HG02642 (cell line): Measurements from ENCODE around the gene ZNF581.

Experiments used
- ATAC-seq: cut with Tn5 transposase; IDR thresholded peaks from one replicate; pipeline ENCODE4 v1.9.1; 2021; ENCODE audit warnings: mild to moderate bottlenecking; ENCODE audit not compliant: unreplicated experiment, poor library complexity

The ZNF581 gene

DNA sequence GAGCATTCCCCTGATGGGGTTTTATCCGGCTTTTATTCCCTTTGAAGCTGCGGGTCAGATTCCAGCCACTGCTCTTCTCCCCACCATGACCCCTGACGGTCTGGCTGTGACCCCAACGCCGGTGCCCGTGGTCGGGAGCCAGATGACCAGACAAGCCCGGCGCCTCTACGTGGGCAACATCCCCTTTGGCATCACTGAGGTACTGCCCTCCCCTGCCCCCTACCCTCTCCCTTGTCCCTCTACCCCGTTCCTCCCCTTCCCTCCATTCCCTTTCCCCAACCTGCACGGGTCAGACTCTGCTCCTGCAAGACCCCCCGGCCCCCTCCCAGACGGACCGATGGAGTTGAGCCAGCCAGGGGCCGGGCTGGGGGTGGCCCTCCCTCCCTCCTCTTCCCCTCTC is 17.5 kb downstream of the ZNF581 start:
- ATAC-seq, result no peak

DNA sequence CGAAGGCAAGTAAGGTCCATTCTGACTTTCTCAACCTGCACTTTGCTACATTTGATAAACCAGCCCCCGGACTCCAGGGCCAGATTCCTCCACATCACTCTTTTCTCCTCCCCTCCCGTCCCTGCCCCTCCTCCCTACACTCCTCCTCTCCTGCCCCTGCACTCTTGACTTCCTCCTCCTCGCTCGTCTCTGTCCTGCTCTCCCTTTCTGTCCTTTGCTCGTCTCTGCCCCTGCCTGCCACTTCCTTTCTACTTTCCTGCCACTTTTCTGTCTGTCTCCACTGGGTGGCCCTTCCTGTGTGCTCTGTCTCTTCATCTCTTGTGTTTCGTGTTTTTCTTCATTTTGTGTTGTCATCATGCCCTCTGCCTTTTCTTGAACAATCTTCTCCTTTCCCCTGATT is 18.4 kb downstream of the ZNF581 start:
- ATAC-seq, result no peak

DNA sequence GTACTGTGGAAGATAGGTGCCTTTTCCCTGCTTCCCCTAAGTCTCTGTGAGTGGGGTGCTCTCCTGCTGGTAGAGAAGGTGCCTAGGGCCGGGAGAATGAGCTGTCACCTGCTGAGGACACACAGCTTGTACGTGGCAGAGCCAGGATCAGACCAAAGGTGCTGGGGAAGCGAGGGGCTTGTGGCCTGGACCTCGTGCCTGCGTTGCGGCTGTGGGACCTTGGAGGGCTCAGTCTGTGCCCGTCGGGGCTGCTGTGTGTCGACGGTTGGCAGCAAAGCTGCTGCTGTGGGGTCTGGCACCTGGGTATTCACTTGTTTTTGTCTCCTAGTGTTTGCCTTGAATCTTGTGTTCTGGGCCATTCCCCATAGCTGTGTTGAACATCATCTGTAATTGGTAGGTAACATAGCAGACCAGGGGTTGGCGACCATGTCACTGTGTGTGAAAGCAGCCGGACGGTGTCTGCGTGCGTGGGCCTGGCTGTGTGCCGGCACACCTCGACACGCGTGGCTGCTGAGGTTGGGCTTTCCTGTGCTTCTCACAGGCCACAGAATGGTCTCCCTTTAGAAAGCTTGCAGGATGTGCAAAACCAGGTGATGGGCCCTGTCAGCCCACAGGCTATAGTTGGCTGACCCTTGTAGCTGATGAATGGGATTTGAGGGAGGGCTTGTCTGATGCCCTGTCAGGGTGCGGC is 20.5 kb downstream of the ZNF581 start:
- no peak for ATAC-seq

DNA sequence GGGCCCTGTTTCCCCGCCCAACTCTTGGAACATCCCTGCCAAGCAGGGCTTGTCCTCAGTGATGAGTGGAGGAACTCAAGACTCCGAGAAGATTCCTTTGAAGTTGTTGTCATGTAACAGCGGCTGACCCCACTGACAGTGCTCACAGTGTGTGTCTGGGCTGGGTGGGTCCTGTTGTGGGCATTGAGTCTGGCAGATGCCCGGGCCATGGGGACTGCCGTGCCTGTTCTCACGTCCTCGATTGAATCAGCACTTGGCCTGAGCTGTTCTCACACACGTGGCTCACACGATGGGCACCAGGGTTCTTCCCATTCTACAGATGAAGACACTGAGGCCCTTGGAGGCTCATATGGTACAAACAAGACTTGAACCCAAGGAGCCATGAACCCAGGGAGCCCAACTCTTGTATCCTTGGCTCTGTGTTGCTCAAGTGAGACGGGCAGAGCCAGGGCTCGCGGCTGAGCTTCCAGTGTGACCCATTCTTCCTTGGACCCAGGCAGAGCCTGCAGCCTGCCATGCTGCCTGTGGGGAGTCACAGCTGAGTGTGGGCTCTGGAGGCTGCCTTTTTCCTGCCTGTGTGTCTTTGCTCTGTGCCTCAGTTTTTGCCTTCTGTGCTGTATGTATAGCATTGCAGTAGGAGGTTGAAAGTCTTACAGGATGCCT is 23.0 kb downstream of the ZNF581 start:
- ATAC-seq, result no peak

DNA sequence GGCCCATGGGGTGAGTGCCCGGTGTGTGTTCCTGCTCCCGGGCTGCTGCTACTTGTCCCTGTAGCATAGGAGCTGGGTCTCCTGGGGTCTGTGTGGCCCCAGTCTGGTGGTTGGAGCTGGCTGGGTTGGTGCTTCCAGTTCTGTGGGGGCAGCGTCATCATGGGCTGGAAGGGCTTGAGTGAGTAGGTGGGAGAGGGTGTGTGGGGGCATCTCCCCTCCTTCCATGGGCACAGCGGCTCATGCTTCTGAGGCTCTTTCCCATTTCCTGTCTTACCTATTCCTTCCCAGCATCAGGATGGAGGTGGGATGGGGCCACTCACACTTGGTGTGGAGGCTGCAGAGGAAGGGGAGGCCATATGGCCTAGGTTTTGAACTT is 23.5 kb downstream of the ZNF581 start:
- ATAC-seq, result no peak

DNA sequence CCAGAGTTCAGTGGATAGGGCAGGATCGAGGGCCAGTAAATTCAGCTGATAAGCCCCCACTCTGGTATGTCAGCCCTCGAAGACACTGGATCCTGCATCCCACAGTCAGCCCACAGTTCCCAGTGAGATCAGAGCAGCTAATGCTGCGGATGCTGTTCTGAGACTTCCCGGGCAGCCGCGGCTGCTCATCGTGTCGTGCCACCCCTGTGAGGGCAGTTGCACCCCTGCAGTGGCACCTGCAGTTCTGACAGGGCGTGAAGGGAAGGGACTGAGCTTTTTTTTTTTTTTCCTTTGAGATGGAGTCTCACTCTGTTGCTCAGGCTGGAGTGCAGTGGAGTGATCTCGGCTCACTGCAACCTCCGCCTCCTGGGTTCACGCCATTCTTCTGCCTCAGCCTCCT is 24.1 kb downstream of the ZNF581 start:
- no peak for ATAC-seq

DNA sequence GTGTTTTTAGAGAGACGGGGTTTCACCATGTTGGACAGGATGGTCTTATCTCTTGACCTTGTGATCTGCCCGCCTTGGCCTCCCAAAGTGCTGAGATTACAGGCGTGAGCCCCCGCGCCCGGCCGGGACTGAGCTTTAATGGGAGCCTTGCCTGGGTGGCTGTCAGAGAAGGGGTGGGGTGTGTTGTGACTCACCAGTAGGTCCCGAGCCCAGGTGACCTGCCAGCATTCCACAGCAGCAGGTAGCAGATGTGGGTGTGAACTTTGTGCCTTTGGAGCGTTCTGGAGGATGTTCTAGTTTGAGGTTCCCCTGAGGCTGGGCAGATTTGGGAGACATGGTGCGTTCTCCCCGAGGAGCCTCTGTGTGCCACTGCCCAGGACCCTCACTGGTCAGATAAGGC is 24.5 kb downstream of the ZNF581 start:
- no peak for ATAC-seq

DNA sequence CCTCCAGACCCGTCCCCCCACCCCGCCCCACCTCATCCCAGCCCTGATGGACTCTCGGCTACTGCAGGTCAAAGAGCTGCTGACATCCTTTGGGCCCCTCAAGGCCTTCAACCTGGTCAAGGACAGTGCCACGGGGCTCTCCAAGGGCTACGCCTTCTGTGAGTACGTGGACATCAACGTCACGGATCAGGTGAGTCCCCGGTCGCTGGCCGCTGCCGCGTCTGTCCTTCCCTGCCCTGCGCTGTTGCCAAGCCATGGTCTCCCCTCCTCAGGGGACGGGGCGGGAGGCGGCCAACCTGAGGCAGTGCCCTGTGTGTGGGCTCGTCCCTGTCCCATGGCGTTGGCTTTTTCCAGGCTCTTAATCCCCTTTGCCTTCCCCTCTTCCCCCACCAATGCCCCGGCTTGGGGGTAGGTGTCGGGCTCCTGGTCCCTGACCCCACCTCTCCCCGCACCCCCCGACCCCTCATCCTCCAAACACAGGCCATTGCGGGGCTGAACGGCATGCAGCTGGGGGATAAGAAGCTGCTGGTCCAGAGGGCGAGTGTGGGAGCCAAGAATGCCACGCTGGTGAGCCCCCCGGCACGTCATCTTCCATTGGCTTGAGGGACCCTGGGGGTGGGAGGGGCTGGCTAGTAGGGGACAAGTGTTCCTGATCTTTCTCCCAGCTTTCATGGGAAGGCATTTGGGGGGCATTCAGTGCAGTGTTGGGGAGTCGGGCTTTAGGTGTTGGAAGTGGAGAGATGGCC is 25.3 kb downstream of the ZNF581 start:
- ATAC-seq, result no peak

DNA sequence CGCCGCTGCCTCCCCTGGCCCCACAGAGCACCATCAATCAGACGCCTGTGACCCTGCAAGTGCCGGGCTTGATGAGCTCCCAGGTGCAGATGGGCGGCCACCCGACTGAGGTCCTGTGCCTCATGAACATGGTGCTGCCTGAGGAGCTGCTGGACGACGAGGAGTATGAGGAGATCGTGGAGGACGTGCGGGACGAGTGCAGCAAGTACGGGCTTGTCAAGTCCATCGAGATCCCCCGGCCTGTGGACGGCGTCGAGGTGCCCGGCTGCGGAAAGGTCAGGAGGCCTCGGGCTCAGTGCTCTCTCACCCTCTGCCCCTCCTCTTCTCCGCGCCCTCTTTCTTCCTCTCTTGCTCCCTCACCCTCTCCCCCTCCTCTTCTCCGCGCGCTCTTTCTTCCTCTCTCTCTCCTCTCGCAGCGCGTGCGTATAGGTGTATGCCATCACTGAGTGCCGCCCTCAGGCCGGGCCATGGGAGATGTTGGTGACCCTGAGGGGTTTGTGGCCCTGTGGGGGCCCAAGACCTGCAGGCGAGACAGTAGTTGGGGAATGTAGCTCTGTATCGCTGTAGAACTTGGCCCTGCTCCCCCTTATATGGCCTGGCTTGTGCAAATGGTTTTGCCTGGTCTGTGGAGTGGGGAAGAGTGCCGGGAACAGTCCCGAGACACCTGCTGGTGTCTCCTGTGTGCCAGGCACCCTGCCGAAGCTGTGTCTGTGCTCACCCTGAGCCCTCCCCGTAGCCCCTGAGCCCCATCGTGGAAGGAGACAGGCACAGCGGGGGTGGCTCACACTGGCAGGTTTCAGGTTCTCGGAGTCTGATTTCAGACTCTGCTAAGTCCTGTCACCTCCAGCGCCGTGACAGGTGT is 26.2 kb downstream of the ZNF581 start:
- no peak for ATAC-seq

DNA sequence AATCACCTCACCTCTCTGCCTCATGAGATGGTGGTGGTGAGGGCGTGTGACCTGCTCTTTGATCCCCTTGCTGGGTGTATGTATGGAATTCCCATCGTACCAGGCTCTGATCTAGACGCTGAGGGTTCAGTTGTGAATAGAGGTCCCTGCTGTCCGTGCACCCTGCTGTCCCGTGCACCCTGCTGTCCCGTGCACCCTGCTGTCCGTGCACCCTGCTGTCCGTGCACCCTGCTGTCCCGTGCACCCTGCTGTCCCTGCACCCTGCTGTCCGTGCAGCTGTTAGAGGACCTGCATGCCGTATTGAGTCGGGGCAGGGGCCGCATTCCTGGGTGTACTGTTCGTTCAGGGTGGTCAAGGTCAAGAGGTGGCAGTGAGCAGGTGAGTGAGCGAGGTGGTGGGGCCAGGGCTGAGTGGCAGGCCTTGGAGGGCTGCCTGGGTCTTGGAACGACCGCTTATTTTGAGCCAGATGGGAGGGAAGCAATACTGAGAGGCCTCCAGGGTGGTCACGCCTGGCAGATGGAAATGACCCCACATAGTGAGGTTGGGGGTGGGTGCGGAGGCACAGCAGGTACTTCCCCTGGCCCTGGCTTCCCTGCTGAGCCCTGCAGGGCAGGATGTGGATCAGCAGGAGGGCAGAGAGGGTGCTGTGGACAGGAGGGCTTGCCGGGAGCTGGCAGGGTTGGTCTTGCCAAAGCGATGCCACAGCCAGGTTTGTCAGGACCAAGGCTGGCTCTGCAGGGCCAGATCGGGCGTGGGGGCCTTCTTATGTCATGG is 27.0 kb downstream of the ZNF581 start:
- ATAC-seq, result no peak

DNA sequence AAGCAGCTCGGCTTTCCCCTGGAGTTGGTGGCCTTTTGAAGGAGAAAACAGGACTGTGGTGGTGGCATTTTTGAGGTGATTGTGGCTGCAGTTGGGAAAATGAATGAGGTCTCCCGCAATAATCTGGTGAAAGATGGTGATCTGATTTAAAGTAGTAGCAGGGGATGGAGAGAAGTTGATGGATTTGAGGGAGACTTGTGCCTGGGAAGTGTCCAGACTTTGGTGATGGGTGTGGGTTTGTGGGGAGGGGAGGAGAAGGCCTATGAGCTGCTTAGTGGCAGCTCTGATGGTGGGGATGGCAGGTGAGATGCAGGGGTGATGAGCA is 27.6 kb downstream of the ZNF581 start:
- no peak for ATAC-seq

DNA sequence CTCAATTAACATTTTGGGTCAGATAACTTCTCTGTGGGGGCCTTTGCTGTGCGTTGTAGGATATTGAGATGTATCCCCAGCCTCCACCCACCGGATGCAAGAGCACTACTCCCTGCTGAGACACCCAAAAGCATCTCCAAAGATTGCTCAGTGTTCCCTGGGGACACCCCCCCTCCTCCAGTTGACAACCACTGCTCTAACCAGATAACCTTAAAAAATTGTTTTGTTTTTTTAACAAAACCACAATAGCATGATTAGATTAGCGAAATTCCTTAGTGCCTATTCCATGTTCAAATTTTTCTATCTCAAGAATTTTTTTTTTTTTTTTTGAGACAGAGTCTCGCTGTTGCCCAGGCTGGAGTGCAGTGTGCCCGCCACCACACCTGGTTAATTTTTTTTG is 29.0 kb downstream of the ZNF581 start:
- ATAC-seq, result no peak

DNA sequence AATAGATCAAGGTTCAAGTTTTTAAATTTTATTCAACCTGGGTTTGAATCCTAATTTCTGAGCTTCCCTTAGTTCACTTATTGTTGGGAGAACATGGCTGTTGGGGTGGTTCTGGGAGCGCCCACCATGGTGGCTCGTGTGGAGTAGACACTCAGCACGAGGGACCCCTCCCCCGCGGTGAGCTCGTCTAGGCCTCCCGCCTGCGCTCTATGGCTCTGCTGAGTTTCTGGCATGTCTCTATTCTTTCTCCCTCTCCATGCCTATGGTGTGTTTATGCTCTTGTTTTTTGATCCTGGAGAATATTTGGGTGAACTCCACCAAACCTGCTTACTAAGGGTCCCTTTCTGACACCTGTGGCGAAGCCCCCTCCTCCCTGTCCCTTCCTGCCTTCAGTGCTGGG is 30.0 kb downstream of the ZNF581 start:
- ATAC-seq, result no peak

DNA sequence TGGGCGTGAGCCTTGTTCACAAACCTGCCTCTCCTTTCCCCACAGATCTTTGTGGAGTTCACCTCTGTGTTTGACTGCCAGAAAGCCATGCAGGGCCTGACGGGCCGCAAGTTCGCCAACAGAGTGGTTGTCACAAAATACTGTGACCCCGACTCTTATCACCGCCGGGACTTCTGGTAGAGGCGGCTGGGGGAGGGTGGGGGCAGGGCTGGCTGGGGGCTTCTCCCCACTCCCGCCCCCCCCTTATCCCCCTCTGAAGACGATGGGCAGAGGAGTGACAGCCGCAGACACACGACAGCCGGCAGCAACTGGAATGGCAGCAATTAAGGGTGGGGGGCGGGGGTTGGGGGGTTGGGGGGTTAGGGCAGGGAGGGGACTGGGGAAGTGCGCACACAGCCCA is 30.4 kb downstream of the ZNF581 start:
- no peak for ATAC-seq

DNA sequence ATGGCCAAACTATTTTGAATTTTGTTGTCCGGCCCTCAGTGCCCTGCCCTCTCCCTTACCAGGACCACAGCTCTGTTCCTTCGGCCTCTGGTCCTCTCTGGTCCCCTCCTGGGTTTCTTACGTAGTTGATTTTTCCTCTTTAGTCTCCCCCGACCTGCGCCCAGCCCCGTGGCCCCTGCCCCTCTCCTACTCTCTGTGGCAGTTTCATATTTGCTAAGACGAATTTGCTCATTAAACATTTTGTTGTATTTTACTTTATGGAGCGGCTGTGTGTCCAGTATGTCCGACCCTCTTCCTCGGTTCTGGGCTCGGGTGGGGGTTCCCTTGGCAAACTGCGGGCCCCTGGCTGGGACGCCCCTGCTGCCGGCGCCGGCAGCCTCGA is 31.0 kb downstream of the ZNF581 start:
- no peak for ATAC-seq

DNA sequence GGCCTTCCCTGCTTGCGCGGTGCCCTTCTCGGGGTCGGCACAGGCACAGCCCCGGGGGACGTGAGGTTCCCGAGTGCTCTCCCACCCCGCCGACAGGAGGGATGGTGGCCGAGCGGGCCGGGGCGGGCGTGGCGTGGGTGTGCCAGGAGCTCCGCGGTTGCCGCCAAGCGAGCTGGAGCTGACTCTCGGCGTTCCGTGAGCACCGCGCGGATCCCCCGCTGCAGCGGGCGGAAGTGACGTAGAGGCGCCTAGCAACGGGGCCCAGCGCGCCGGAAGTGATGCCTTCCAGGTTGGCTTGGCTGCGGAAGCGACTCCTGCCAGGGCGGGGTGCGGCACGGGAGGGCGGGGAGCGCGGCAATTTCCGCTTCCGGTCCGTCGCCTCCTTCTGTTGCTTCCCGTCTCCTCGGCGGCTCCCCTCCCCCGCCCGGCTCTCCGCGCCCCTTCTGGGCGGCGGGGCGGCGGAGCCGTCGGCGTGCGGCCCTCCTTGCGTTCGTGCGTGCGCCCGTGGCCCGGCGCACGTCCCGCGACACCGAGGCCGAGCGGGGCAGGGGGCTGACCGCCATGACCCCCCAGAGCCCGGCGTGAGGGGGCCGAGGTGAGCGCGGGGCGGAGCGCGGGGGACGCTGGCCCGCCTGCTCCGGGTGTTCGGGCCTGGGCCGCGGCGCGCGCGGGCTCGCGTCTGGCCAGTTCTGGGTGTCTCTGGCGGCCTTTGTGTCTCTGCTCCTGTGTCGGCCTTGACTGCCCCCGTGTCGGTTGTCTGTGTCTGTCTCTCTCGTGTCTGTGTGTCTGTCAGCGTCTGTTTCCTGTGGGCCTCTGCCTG is 31.6 kb downstream of the ZNF581 start, which contains the start of gene EPN1:
EPN1 (plus strand) TSS at position 386 of the 820 bp plus-strand sequence. CDS start 3,402 bp downstream, outside the sequence.
- ATAC-seq, result peak; percentile 73

DNA sequence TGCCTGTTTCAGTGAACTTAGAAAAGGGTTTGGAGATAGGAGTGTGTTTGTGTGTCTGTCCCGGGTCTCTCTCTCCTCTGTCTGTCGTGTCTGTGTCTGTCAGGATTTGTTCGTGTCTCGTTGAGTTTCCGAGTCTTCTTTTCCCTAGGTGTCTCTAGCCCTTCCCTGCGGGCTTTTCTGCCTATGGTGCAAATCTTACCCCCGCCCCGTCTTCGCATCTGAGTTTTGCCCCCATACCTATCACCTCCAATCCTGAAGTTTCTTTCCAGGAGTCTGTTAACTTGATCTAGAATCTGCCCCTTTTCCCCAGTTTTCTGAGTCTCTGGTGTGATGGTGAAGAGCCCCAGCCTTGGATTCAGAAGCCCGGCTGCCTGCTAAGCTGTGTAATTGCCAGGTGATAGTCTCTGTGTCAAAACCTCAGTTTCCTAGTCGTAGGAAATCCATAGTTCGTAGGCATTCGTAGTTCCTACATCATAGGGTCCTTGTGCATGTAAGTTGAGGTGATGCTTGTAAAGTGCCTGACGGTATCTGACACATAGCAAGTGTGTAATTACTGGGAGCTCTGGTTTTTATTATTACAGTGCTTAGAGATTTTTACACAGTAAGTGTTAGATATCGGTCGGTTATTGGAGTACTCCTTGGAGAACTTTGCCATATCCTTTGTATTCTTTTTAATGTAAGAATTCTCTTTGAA is 32.4 kb downstream of the ZNF581 start:
- ATAC-seq, result no peak

DNA sequence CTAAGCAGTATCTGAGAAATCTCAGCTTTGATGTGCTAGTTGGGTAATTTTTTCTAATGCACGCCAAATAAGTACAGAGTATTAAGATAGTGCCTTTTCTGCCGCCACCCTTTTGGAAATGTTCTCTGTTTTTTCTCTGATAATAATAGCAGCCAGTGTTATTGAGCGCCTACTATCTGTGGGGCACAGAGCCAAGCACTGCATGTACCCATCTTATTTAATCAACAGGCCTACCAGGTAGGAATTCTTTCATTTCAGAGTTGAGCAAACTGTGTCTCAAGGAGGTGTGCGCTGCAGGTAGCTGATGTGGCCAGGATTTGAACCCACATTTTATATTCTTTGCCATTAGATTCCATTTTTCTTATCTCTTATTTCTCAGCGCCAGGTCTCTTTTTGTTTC is 32.9 kb downstream of the ZNF581 start:
- ATAC-seq, result no peak
